Prostate gland (tissue), 2 donors: Measurements from ENCODE around the gene CACNA2D1. TPM values are rescaled to one million over a fixed set of nuclear protein-coding genes. Genes with fewer than 3 reads are reported as not detected.

Experiments
- DNase-seq: peaks from one replicate; pipeline ENCODE4 v3.0.0-alpha.2; 2019; ENCODE audit warnings: low spot score
- H3K27ac ChIP-seq, 2 donors: fragments of 200-600 bp; sonication (generic); 2 replicates each; pipeline ENCODE4 v1.5.1; 2017 to 2019
- H3K27me3 ChIP-seq: fragments of 200-600 bp; sonication (generic); replicated peaks from 2 replicates; pipeline ENCODE4 v1.5.1; 2019; ENCODE audit not compliant: insufficient read depth
- H3K36me3 ChIP-seq, 2 donors: fragments of 200-600 bp; sonication (generic); 1 replicate in 1 of 2; 2 replicates in 1 of 2; pipeline versions ENCODE4 v1.5.1 to v1.8.1; 2017 to 2019
- H3K4me1 ChIP-seq: fragments of 200-600 bp; sonication (generic); replicated peaks from 2 replicates; pipeline ENCODE4 v1.5.1; 2019
- H3K4me3 ChIP-seq, 2 donors: fragments of 200-600 bp; sonication (generic); 2 replicates each; pipeline ENCODE4 v1.5.1; 2017 to 2019
- H3K9me3 ChIP-seq: fragments of 200-600 bp; sonication (generic); 2 replicates; pipeline ENCODE4 v1.5.1; 2017
- CTCF ChIP-seq, 4 experiments: fragments of 200-600 bp in 2 of 4; fragments of 450-650 bp in 2 of 4; sonication (generic) in 2 of 4; IDR thresholded peaks; 1 replicate in 3 of 4; 2 replicates in 1 of 4; pipeline ENCODE4 v1.5.1; 2016 to 2019; ENCODE audit warnings: antibody characterized with exemption in 4 of 4, mild to moderate bottlenecking in 2 of 4, moderate library complexity in 2 of 4
- POLR2A ChIP-seq: fragments of 450-650 bp; IDR thresholded peaks from one replicate; pipeline ENCODE4 v1.6.1; 2016; ENCODE audit warnings: antibody characterized with exemption, mild to moderate bottlenecking
- POLR2AphosphoS5 ChIP-seq: sonication (generic); formaldehyde crosslinking; IDR thresholded peaks from one replicate; pipeline ENCODE4 v1.6.1; 2017; ENCODE audit warnings: antibody characterized with exemption
- WGBS: methylation state at CpG from one replicate; pipeline ENCODE4 v1.1.5; 2018; 5-methylcytosine and 5-hydroxymethylcytosine counted together
- intact Hi-C: fragments of 100-400 bp; cut with DNase I; formaldehyde crosslinking; loops from one replicate; pipeline ENCODE4 v1.14.2; 2022
- total RNA-seq, 2 donors: library from RNA; depleted of rRNA; stranded (reverse); fragments of >200 nt; gene quantifications; one replicate each; pipeline ENCODE4 v1.1.0, GENCODE V29; 2016

CACNA2D1 gene
- total RNA-seq, 2 donors from 2014 or later, result 16.9 to 24.4 TPM

GRCh38 chr7:81990395-81990794 lies 453.2 kb downstream of the CACNA2D1 start:
- intact Hi-C loops, result no loop called here
- no peaks in the 10 kb centered on the region for H3K36me3 ChIP-seq
- H3K27ac ChIP-seq, result no peak overlapping the region
- H3K4me3 ChIP-seq, result no peak overlapping the region
- WGBS, result 95% methylated on average over 2 of the region's 2 CpGs
- TF ChIP-seq POLR2AphosphoS5 (no peak), CTCF (IDR thresholded peaks at IDR 0.05) (no peak), POLR2A (no peak)
- no peaks in the 10 kb centered on the region for H3K4me1 ChIP-seq
- no peaks in the 10 kb centered on the region for H3K9me3 ChIP-seq
- no peaks in the 10 kb centered on the region for H3K27me3 ChIP-seq
- DNase-seq, result no peak

- H3K9me3 ChIP-seq, result no peaks in the 10 kb centered on the region
- H3K4me3 ChIP-seq, result no peak overlapping the region
- H3K4me1 ChIP-seq, result no peaks in the 10 kb centered on the region
- no peak for DNase-seq
- no peaks in the 10 kb centered on the region for H3K27me3 ChIP-seq
- 49% methylated on average over 3 of the region's 3 CpGs for WGBS
- no peaks in the 10 kb centered on the region for H3K36me3 ChIP-seq
- intact Hi-C loops, result no loop called here
- TF ChIP-seq POLR2AphosphoS5 (no peak), CTCF (IDR thresholded peaks at IDR 0.05) (no peak), POLR2A (no peak)
- no peak overlapping the region for H3K27ac ChIP-seq
Observed at GRCh38 chr7:81986723-81987470, 456.7 kb downstream of the CACNA2D1 start.

GRCh38 chr7:81983406-81983805 lies 460.2 kb downstream of the CACNA2D1 start:
- Histone ChIP-seq H3K27ac (no peak overlapping the region), H3K27me3 (no peaks in the 10 kb centered on the region), H3K9me3 (no peaks in the 10 kb centered on the region), H3K4me1 (no peaks in the 10 kb centered on the region), H3K36me3 (no peaks in the 10 kb centered on the region), H3K4me3 (no peak overlapping the region)
- TF ChIP-seq POLR2A (no peak), CTCF (IDR thresholded peaks at IDR 0.05) (no peak), POLR2AphosphoS5 (no peak)
- 87% methylated on average over 3 of the region's 3 CpGs for WGBS
- no peak for DNase-seq
- intact Hi-C loops, result no loop called here

GRCh38 chr7:81973117-81973516 lies 470.5 kb downstream of the CACNA2D1 start:
- Histone ChIP-seq H3K4me1 (no peaks in the 10 kb centered on the region), H3K9me3 (no peaks in the 10 kb centered on the region), H3K4me3 (no peak overlapping the region), H3K27ac (no peak overlapping the region), H3K36me3 (no peaks in the 10 kb centered on the region), H3K27me3 (no peaks in the 10 kb centered on the region)
- TF ChIP-seq CTCF (IDR thresholded peaks at IDR 0.05), result no peak
- no peak for DNase-seq
- intact Hi-C loops, result no loop called here
- 51% methylated on average over 2 of the region's 2 CpGs for WGBS

- H3K9me3 ChIP-seq, result no peaks in the 10 kb centered on the region
- no peak for DNase-seq
- 77% methylated on average over 2 of the region's 2 CpGs for WGBS
- intact Hi-C loops, result no loop called here
- H3K36me3 ChIP-seq, result no peaks in the 10 kb centered on the region
- no peaks in the 10 kb centered on the region for H3K27me3 ChIP-seq
- H3K4me3 ChIP-seq, result no peak overlapping the region
- H3K27ac ChIP-seq, result no peak overlapping the region
- no peaks in the 10 kb centered on the region for H3K4me1 ChIP-seq
- TF ChIP-seq CTCF (IDR thresholded peaks at IDR 0.05) (no peak), POLR2A (no peak), POLR2AphosphoS5 (no peak)
Observed at GRCh38 chr7:81960026-81960425, 483.6 kb downstream of the CACNA2D1 start.
